ENCODE results near the gene DNAH8.

The DNAH8 gene

GRCh38 chr6:38974389-38975151, 259.5 kb downstream of the DNAH8 start:
- H3K4me1 ChIP-seq (ENCODE audit: low read depth, poor library complexity, severe bottlenecking) = peaks cover 3% of the 10 kb centered on the region
- H4K20me1 ChIP-seq (ENCODE audit: insufficient read depth) = no peaks in the 10 kb centered on the region
- H3K27ac ChIP-seq = no peak overlapping the region
- H3K27me3 ChIP-seq (ENCODE audit: insufficient read depth, low read depth) = no peaks in the 10 kb centered on the region
- no peak for TF ChIP-seq CTCF (conservative IDR thresholded peaks at IDR 0.05; ENCODE audit: low read depth, low read length)
- H3K79me2 ChIP-seq (ENCODE audit: insufficient read depth, low read depth) = no peaks in the 10 kb centered on the region
- no peak overlapping the region for H2AFZ ChIP-seq (ENCODE audit: low read depth)
- H3K4me2 ChIP-seq = no peak overlapping the region
- no peaks in the 10 kb centered on the region for H3K36me3 ChIP-seq (ENCODE audit: insufficient read depth)
- no peak overlapping the region for H3K4me3 ChIP-seq (IDR thresholded peaks at IDR 0.05; ENCODE audit: insufficient read depth, low read depth, low read length)
- no peak overlapping the region for H3K9ac ChIP-seq

GRCh38 chr6:38975621-38976049, 260.5 kb downstream of the DNAH8 start:
- Histone ChIP-seq H3K27ac (no peak overlapping the region), H3K36me3 (ENCODE audit: insufficient read depth) (no peaks in the 10 kb centered on the region), H3K4me2 (no peak overlapping the region), H4K20me1 (ENCODE audit: insufficient read depth) (no peaks in the 10 kb centered on the region), H3K9ac (no peak overlapping the region), H3K27me3 (ENCODE audit: insufficient read depth, low read depth) (no peaks in the 10 kb centered on the region), H2AFZ (ENCODE audit: low read depth) (no peak overlapping the region), H3K4me1 (ENCODE audit: low read depth, poor library complexity, severe bottlenecking) (peaks cover 3% of the 10 kb centered on the region), H3K4me3 (IDR thresholded peaks at IDR 0.05; ENCODE audit: insufficient read depth, low read depth, low read length) (no peak overlapping the region), H3K79me2 (ENCODE audit: insufficient read depth, low read depth) (no peaks in the 10 kb centered on the region)
- TF ChIP-seq CTCF (conservative IDR thresholded peaks at IDR 0.05; ENCODE audit: low read depth, low read length) = no peak

- Histone ChIP-seq H3K9ac (no peak overlapping the region), H3K79me2 (ENCODE audit: insufficient read depth, low read depth) (no peaks in the 10 kb centered on the region), H2AFZ (ENCODE audit: low read depth) (no peak overlapping the region), H3K4me1 (ENCODE audit: low read depth, poor library complexity, severe bottlenecking) (peaks cover 3% of the 10 kb centered on the region), H4K20me1 (ENCODE audit: insufficient read depth) (no peaks in the 10 kb centered on the region), H3K36me3 (ENCODE audit: insufficient read depth) (no peaks in the 10 kb centered on the region), H3K27ac (no peak overlapping the region), H3K27me3 (ENCODE audit: insufficient read depth, low read depth) (no peaks in the 10 kb centered on the region), H3K4me3 (IDR thresholded peaks at IDR 0.05; ENCODE audit: insufficient read depth, low read depth, low read length) (no peak overlapping the region), H3K4me2 (no peak overlapping the region)
- no peak for TF ChIP-seq CTCF (conservative IDR thresholded peaks at IDR 0.05; ENCODE audit: low read depth, low read length)
Measured at GRCh38 chr6:38976051-38976450, 260.9 kb downstream of the DNAH8 start.

- Histone ChIP-seq H4K20me1 (ENCODE audit: insufficient read depth) (no peaks in the 10 kb centered on the region), H3K79me2 (ENCODE audit: insufficient read depth, low read depth) (no peaks in the 10 kb centered on the region), H3K4me1 (ENCODE audit: low read depth, poor library complexity, severe bottlenecking) (peaks cover 3% of the 10 kb centered on the region), H3K27ac (no peak overlapping the region), H3K4me3 (IDR thresholded peaks at IDR 0.05; ENCODE audit: insufficient read depth, low read depth, low read length) (no peak overlapping the region), H2AFZ (ENCODE audit: low read depth) (no peak overlapping the region), H3K27me3 (ENCODE audit: insufficient read depth, low read depth) (no peaks in the 10 kb centered on the region), H3K4me2 (no peak overlapping the region), H3K36me3 (ENCODE audit: insufficient read depth) (no peaks in the 10 kb centered on the region), H3K9ac (no peak overlapping the region)
- no peak for TF ChIP-seq CTCF (conservative IDR thresholded peaks at IDR 0.05; ENCODE audit: low read depth, low read length)
Measured at GRCh38 chr6:38976801-38977500, 261.8 kb downstream of the DNAH8 start.

All from KMS-11 (cell line).